Muscle of leg (tissue), 9 donors: Measurements from ENCODE around the gene DCAF8. TPM values are rescaled to one million over a fixed set of nuclear protein-coding genes. Genes with fewer than 3 reads are reported as not detected.

Experiments used
- polyA plus RNA-seq, 8 donors: library from polyadenylated mRNA; unstranded; fragments of 120-200 nt; gene quantifications; one replicate each; pipeline versions ENCODE4 v1.2.1 to v1.2.3, GENCODE V29; 2013; ENCODE audit warnings: inconsistent platforms in 1 of 8, low replicate concordance in 1 of 8; ENCODE audit not compliant: insufficient read length in 8 of 8, insufficient read depth in 1 of 8
- total RNA-seq: library from RNA; stranded (reverse); fragments of 120-200 nt; gene quantifications from one replicate; pipeline ENCODE4 v1.2.4, GENCODE V29; 2013

DCAF8 gene
- total and polyA plus RNA-seq, 9 donors: 70.5 to 130 (median 97.0) TPM

Other genes with a start within 250 kb of the DCAF8 start
- 3.6 TPM for gene PIGM, start 230.6 kb downstream of the DCAF8 start, total RNA-seq
- 1 to 10 TPM; 4.3 to 6.6 (median 5.3) TPM for gene PIGM, start 230.6 kb downstream of the DCAF8 start, polyA plus RNA-seq
- gene KCNJ10, start 192.4 kb downstream of the DCAF8 start, total RNA-seq: 0.35 TPM
- 1 to 10 TPM in 1 of 8 donors, under 1 TPM in 7; 0.30 to 1.6 (median 0.65) TPM for gene KCNJ10, start 192.4 kb downstream of the DCAF8 start, polyA plus RNA-seq
- gene KCNJ9, start 181.0 kb downstream of the DCAF8 start, total RNA-seq: 0.09 TPM
- gene KCNJ9, start 181.0 kb downstream of the DCAF8 start, polyA plus RNA-seq: under 1 TPM in 7 of 8 donors, not detected in 1; 0.04 to 0.16 (median 0.09) TPM
- gene IGSF8, start 163.9 kb downstream of the DCAF8 start, total RNA-seq: 15.4 TPM
- 10 to 100 TPM; 17.7 to 26.2 (median 22.1) TPM for gene IGSF8, start 163.9 kb downstream of the DCAF8 start, polyA plus RNA-seq
- gene ATP1A2, start 146.8 kb downstream of the DCAF8 start, total RNA-seq: 55.0 TPM
- 10 to 100 TPM; 44.6 to 85.6 (median 59.4) TPM for gene ATP1A2, start 146.8 kb downstream of the DCAF8 start, polyA plus RNA-seq
- gene ATP1A4, start 110.9 kb downstream of the DCAF8 start, total RNA-seq: 0.44 TPM
- gene ATP1A4, start 110.9 kb downstream of the DCAF8 start, polyA plus RNA-seq: 1 to 10 TPM in 7 of 8 donors, under 1 TPM in 1; 0.96 to 3.4 (median 1.5) TPM
- 827 TPM for gene CASQ1, start 72.0 kb downstream of the DCAF8 start, total RNA-seq
- gene CASQ1, start 72.0 kb downstream of the DCAF8 start, polyA plus RNA-seq: 1,000 to 10,000 TPM in 1 of 8 donors, 100 to 1,000 TPM in 7; 182 to 1,024 (median 692) TPM
- 57.4 TPM for gene PEA15, start 57.2 kb downstream of the DCAF8 start, total RNA-seq
- 100 to 1,000 TPM; 110 to 171 (median 142) TPM for gene PEA15, start 57.2 kb downstream of the DCAF8 start, polyA plus RNA-seq
- gene PEX19, start 22.6 kb upstream of the DCAF8 start, total RNA-seq: 34.2 TPM
- 10 to 100 TPM; 36.4 to 43.0 (median 41.9) TPM for gene PEX19, start 22.6 kb upstream of the DCAF8 start, polyA plus RNA-seq
- 117 TPM for gene COPA, start 80.7 kb upstream of the DCAF8 start, total RNA-seq
- 100 to 1,000 TPM; 109 to 154 (median 132) TPM for gene COPA, start 80.7 kb upstream of the DCAF8 start, polyA plus RNA-seq
- 43.4 TPM for gene NCSTN, start 80.8 kb upstream of the DCAF8 start, total RNA-seq
- 100 to 1,000 TPM in 2 of 8 donors, 10 to 100 TPM in 6; 83.8 to 111 (median 98.4) TPM for gene NCSTN, start 80.8 kb upstream of the DCAF8 start, polyA plus RNA-seq
- gene NHLH1, start 104.5 kb upstream of the DCAF8 start, total RNA-seq: 0.04 TPM
- 1 to 10 TPM in 1 of 8 donors, under 1 TPM in 7; 0.16 to 1.1 (median 0.36) TPM for gene NHLH1, start 104.5 kb upstream of the DCAF8 start, polyA plus RNA-seq
- gene VANGL2, start 138.0 kb upstream of the DCAF8 start, total RNA-seq: 2.3 TPM
- 10 to 100 TPM in 7 of 8 donors, 1 to 10 TPM in 1; 6.8 to 17.8 (median 10.9) TPM for gene VANGL2, start 138.0 kb upstream of the DCAF8 start, polyA plus RNA-seq